SIG-M5 treated with dmso at 0.1 percent for 504 hours (cell line): ENCODE results near the gene EFNB1.

Source experiments
- DNase-seq: peaks from one replicate; lab custom pipeline; 2025; ENCODE audit not compliant: unreplicated experiment; lab: John Stamatoyannopoulos, UW

The EFNB1 gene

DNA sequence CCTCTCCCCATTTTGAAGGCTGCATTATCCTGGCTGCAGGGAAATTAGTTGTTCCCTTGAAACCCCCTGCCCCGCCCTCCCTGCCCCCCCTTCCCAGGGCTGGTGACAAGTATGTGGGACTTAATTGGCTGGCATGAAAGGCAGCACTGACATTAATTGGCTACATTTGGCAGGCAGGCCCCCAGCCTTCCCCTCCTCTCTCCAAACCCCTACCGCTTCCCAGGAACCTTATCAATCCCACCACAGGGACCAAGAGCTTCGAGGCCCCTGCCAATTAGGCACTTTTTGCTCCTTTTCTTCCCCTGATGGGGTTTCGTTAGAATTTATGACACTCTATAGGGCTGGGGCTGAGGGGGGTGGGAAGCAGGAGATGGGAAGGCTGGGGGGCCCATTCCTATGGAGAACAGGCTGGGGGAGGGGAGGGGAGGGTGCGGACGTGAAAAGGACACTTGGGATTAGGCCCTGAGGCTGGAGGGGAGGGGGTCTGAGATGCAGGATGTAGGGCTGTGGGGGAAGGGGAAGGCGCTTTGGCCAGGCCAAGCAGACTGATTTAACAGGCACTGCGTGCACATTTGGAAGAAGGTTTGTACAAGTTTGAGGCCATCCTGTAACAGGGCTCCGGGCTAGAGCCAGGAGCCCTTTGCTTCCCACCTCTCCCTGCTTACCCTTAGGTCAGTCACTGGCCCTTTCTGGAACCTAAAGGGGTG is 52.2 kb downstream of the EFNB1 start:
- DNase-seq: no peak

DNA sequence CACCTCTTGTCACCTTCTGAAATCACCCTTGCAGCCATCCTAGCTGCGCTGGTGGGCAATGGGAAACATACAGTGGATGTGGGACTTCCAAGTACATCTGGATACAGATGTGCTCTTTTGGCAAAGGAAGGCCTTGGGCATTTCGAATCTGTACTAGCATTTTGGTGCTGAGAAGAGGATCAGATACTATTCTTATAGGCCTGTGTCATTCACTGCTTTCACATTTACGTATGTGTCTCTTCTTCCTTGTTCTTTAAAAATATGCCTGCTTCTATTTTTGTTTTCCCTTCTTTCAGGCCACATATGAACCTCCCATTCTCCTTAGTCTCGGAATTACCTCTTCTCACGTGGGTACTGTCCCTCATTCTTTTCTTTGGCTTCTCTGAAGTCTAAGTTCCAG is 53.1 kb downstream of the EFNB1 start:
- DNase-seq: no peak

DNA sequence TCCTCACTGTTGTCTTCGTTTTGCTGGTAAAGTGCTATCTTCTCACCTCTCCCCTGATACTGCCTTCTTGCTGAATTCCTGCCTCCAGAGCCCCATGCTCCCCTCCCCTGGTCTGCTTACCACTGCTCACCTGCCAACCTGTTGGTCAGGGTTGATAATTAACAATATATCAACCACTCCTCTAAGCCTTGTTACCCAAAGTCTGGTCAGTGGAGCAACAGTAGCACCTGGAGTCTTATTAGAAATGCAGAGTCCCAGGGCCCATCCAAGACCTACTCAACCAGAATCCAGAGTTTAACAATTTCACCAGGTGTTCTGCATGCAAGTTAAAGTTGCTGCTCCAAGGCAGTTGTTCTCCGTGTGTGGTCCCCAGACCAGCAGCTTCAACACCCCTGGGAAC is 55.0 kb downstream of the EFNB1 start:
- DNase-seq: no peak

DNA sequence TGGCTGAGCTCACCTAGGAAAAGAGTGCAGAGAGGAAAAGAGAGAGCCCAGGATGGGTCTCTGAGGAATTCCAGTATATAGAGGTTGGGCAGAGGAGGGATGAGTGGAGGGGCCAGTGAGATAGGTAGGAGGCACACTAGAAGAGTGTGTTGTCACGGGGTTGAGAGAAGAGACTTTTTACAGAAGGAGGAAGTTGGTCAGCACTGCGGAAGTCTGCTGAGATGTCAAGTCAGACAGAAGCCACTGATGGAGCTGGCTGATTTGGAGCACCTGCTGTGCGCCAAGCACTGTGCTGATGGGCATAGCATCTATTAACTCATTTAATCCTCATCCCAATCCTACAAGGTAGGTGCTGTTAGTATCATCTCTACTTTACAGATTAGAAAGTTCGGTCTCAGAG is 60.4 kb downstream of the EFNB1 start:
- DNase-seq: peak; percentile 10
